ENCODE results near the gene CFLAR.

- TF ChIP-seq, protein P1, sequence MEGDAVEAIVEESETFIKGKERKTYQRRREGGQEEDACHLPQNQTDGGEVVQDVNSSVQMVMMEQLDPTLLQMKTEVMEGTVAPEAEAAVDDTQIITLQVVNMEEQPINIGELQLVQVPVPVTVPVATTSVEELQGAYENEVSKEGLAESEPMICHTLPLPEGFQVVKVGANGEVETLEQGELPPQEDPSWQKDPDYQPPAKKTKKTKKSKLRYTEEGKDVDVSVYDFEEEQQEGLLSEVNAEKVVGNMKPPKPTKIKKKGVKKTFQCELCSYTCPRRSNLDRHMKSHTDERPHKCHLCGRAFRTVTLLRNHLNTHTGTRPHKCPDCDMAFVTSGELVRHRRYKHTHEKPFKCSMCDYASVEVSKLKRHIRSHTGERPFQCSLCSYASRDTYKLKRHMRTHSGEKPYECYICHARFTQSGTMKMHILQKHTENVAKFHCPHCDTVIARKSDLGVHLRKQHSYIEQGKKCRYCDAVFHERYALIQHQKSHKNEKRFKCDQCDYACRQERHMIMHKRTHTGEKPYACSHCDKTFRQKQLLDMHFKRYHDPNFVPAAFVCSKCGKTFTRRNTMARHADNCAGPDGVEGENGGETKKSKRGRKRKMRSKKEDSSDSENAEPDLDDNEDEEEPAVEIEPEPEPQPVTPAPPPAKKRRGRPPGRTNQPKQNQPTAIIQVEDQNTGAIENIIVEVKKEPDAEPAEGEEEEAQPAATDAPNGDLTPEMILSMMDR (IDR thresholded peaks at IDR 0.05; ENCODE audit: low read length): no peak
- no peak for TF ChIP-seq EZH2 (IDR thresholded peaks at IDR 0.05; ENCODE audit: borderline replicate concordance, low read length)
These were observed 7.6 kb upstream of the CFLAR start for GRCh38 chr2:201108341-201108740.

Data from OCI-LY1 (cell line).